H1 (cell line): Measurements from ENCODE around the gene FNDC5. TPM values are rescaled to one million over a fixed set of nuclear protein-coding genes. Genes with fewer than 3 reads are reported as not detected.

Source experiments
- BCL11A ChIP-seq, 2 experiments: IDR thresholded peaks; one replicate each; pipeline ENCODE4 v1.6.1; 2011; ENCODE audit warnings: low read depth in 2 of 2, low read length in 2 of 2, mild to moderate bottlenecking in 2 of 2
- GABPA ChIP-seq: IDR thresholded peaks from 2 replicates; pipeline ENCODE4 v1.6.1; 2011; ENCODE audit warnings: mild to moderate bottlenecking, low read length, moderate library complexity, borderline replicate concordance; ENCODE audit not compliant: insufficient read depth
- GTF2F1 ChIP-seq: IDR thresholded peaks from 2 replicates; pipeline ENCODE4 v1.6.1; 2012; ENCODE audit warnings: low read depth, low read length, improper control_type of control experiment, borderline replicate concordance
- SAP30 ChIP-seq: fragments of 300-600 bp; sonication (generic); IDR thresholded peaks from 2 replicates; pipeline ENCODE4 v1.7.1; 2012; ENCODE audit warnings: low read length, moderate library complexity, mild to moderate bottlenecking, inconsistent platforms; ENCODE audit not compliant: insufficient read depth, insufficient replicate concordance
- SRF ChIP-seq: IDR thresholded peaks from 2 replicates; pipeline ENCODE4 v1.6.1; 2011; ENCODE audit warnings: mild to moderate bottlenecking, low read depth, low read length, moderate library complexity
- TAF7 ChIP-seq: optimal IDR thresholded peaks from 2 replicates; pipeline ENCODE3; 2011; ENCODE audit warnings: low read depth, mild to moderate bottlenecking, inconsistent platforms, low read length, moderate library complexity, borderline replicate concordance
- YY1 ChIP-seq: IDR thresholded peaks from 2 replicates; pipeline ENCODE4 v1.6.1; 2011; ENCODE audit warnings: low read depth, mild to moderate bottlenecking, low read length
- polyA plus RNA-seq, 7 experiments: library from polyadenylated mRNA; depleted of rRNA in 3 of 7; stranded (reverse) in 5 of 7; unstranded in 2 of 7; fragments of >200 nt in 5 of 7; fragments of 200-250 nt in 2 of 7; gene quantifications; 1 replicate in 5 of 7; 2 replicates in 1 of 7; 4 replicates in 1 of 7; pipeline versions ENCODE4 v1.2.1 to v1.2.3, GENCODE V29; 2011 to 2013; ENCODE audit warnings: missing spikeins in 2 of 7, mixed read lengths in 2 of 7
- total RNA-seq: library from RNA; stranded (reverse); fragmentation: NEBNext Ultra II Directional; extraction: Animal tissue kit (Norgen Biotek cat#: 25700); gene quantifications from 2 replicates; pipeline ENCODE4 v1.2.1, GENCODE V29; 2021
- TF ChIP-seq, protein P1 (sequence below): fragments of 300-600 bp; sonication (generic); IDR thresholded peaks from 2 replicates; pipeline ENCODE4 v1.7.1; 2012; ENCODE audit warnings: low read length, moderate library complexity, mild to moderate bottlenecking, inconsistent platforms; ENCODE audit not compliant: insufficient replicate concordance
- TF ChIP-seq, protein P2 (sequence below): IDR thresholded peaks from 2 replicates; pipeline ENCODE4 v1.6.1; 2012; ENCODE audit warnings: inconsistent platforms

The FNDC5 gene
- total and polyA plus RNA-seq, 2 of the 8 experiments (the other 6 are each of a cell fraction or from before 2014, with no cell fraction given) = 1.8 to 2.0 TPM

DNA sequence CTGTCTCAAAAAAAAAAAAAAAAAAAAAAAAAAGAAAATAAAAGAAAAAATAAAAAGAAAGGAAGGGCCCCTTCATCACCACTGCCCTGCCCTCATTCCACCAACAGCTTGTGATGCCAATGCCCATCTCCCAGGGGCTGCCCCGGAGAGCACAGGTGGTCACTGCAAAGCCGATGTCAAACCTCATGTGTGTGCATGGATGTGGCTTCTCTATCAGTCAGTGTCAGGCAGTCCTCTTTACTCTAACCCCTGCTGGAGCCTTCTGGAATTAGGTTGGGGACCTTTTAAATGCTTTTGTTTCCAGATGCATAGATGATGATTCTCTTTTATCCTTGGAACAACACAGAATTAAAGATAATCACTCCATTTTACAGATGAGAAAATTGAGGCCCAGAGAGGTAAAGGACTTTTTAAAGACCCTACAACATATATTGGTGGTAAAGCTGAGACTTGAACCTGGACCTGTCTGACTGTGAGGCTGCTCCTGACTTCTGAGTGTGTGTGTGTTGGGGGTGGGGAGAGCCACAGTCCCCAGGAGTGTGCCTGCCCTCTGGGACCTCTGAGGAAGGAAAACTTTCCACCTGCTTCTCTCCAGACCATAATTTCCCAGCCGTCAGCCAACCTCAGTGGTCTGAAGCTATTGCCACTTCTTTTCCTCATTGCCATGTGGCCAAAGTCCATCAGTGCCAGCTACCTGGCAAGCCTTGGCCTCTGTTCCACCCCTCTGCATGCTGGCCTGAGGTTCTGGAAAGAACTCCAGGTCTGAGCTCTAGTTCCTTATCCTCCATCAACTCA, 33.5 kb upstream of the FNDC5 start (continued):
- TF ChIP-seq, protein P1, sequence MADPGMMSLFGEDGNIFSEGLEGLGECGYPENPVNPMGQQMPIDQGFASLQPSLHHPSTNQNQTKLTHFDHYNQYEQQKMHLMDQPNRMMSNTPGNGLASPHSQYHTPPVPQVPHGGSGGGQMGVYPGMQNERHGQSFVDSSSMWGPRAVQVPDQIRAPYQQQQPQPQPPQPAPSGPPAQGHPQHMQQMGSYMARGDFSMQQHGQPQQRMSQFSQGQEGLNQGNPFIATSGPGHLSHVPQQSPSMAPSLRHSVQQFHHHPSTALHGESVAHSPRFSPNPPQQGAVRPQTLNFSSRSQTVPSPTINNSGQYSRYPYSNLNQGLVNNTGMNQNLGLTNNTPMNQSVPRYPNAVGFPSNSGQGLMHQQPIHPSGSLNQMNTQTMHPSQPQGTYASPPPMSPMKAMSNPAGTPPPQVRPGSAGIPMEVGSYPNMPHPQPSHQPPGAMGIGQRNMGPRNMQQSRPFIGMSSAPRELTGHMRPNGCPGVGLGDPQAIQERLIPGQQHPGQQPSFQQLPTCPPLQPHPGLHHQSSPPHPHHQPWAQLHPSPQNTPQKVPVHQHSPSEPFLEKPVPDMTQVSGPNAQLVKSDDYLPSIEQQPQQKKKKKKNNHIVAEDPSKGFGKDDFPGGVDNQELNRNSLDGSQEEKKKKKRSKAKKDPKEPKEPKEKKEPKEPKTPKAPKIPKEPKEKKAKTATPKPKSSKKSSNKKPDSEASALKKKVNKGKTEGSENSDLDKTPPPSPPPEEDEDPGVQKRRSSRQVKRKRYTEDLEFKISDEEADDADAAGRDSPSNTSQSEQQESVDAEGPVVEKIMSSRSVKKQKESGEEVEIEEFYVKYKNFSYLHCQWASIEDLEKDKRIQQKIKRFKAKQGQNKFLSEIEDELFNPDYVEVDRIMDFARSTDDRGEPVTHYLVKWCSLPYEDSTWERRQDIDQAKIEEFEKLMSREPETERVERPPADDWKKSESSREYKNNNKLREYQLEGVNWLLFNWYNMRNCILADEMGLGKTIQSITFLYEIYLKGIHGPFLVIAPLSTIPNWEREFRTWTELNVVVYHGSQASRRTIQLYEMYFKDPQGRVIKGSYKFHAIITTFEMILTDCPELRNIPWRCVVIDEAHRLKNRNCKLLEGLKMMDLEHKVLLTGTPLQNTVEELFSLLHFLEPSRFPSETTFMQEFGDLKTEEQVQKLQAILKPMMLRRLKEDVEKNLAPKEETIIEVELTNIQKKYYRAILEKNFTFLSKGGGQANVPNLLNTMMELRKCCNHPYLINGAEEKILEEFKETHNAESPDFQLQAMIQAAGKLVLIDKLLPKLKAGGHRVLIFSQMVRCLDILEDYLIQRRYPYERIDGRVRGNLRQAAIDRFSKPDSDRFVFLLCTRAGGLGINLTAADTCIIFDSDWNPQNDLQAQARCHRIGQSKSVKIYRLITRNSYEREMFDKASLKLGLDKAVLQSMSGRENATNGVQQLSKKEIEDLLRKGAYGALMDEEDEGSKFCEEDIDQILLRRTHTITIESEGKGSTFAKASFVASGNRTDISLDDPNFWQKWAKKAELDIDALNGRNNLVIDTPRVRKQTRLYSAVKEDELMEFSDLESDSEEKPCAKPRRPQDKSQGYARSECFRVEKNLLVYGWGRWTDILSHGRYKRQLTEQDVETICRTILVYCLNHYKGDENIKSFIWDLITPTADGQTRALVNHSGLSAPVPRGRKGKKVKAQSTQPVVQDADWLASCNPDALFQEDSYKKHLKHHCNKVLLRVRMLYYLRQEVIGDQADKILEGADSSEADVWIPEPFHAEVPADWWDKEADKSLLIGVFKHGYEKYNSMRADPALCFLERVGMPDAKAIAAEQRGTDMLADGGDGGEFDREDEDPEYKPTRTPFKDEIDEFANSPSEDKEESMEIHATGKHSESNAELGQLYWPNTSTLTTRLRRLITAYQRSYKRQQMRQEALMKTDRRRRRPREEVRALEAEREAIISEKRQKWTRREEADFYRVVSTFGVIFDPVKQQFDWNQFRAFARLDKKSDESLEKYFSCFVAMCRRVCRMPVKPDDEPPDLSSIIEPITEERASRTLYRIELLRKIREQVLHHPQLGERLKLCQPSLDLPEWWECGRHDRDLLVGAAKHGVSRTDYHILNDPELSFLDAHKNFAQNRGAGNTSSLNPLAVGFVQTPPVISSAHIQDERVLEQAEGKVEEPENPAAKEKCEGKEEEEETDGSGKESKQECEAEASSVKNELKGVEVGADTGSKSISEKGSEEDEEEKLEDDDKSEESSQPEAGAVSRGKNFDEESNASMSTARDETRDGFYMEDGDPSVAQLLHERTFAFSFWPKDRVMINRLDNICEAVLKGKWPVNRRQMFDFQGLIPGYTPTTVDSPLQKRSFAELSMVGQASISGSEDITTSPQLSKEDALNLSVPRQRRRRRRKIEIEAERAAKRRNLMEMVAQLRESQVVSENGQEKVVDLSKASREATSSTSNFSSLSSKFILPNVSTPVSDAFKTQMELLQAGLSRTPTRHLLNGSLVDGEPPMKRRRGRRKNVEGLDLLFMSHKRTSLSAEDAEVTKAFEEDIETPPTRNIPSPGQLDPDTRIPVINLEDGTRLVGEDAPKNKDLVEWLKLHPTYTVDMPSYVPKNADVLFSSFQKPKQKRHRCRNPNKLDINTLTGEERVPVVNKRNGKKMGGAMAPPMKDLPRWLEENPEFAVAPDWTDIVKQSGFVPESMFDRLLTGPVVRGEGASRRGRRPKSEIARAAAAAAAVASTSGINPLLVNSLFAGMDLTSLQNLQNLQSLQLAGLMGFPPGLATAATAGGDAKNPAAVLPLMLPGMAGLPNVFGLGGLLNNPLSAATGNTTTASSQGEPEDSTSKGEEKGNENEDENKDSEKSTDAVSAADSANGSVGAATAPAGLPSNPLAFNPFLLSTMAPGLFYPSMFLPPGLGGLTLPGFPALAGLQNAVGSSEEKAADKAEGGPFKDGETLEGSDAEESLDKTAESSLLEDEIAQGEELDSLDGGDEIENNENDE = no peak
- TF ChIP-seq GABPA (no peak), SAP30 (no peak), TAF7 (no peak), YY1 (no peak), GTF2F1 (no peak), BCL11A (IDR thresholded peaks at IDR 0.05; ENCODE audit: low read depth in 2 of 2, low read length in 2 of 2) (no peak), SRF (no peak)
- TF ChIP-seq, protein P2, sequence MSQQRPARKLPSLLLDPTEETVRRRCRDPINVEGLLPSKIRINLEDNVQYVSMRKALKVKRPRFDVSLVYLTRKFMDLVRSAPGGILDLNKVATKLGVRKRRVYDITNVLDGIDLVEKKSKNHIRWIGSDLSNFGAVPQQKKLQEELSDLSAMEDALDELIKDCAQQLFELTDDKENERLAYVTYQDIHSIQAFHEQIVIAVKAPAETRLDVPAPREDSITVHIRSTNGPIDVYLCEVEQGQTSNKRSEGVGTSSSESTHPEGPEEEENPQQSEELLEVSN = no peak
